Common myeloid progenitor, CD34-positive (primary cell): ENCODE data around the gene ETV6.
A peak's percentile ranks its signal among the peaks of the same experiment; 100 is the strongest.

Source experiments
- CTCF ChIA-PET: fragments of 350-600 bp; sonication (Branson Sonifier 250); formaldehyde crosslinking; loops from one replicate; lab custom pipeline; 2021; ENCODE audit warnings: antibody characterized with exemption; lab: Charles Lee
- POLR2A ChIA-PET: fragments of 350-600 bp; sonication (Branson Sonifier 250); formaldehyde crosslinking; loops from one replicate; lab custom pipeline; 2021; ENCODE audit warnings: antibody characterized with exemption; lab: Charles Lee
- DNase-seq, 3 donors: peaks; one replicate each; pipeline versions ENCODE4 v3.0.0 to v3.0.0-alpha.2; 2013
- H3K27ac ChIP-seq, 2 experiments: 1 replicate in 1 of 2; 2 replicates in 1 of 2; pipeline ENCODE4 v1.7.0; 2013; ENCODE audit warnings: inconsistent platforms in 2 of 2, low read length in 2 of 2, mild to moderate bottlenecking in 2 of 2, low read depth in 1 of 2, moderate library complexity in 1 of 2; ENCODE audit not compliant: severe bottlenecking in 2 of 2, insufficient read depth in 1 of 2, poor library complexity in 1 of 2
- H3K27me3 ChIP-seq, 5 experiments: replicated peaks in 2 of 5; 1 replicate in 3 of 5; 2 replicates in 2 of 5; pipeline versions ENCODE4 v1.6.1 to v1.7.0; 2013; ENCODE audit warnings: low read length in 4 of 5, mild to moderate bottlenecking in 2 of 5, moderate library complexity in 2 of 5, inconsistent platforms in 1 of 5; ENCODE audit not compliant: insufficient read depth in 5 of 5, control insufficient read depth in 4 of 5
- H3K36me3 ChIP-seq, 4 experiments: 1 replicate in 2 of 4; 2 replicates in 2 of 4; pipeline versions ENCODE4 v1.6.1 to v1.7.0; 2013; ENCODE audit warnings: low read length in 3 of 4, control low read depth in 1 of 4, mild to moderate bottlenecking in 1 of 4; ENCODE audit not compliant: control insufficient read depth in 4 of 4, insufficient read depth in 4 of 4
- H3K4me1 ChIP-seq, 4 experiments: 1 replicate in 3 of 4; 2 replicates in 1 of 4; pipeline versions ENCODE4 v1.6.1 to v1.7.1; 2013; ENCODE audit warnings: low read length in 3 of 4, mild to moderate bottlenecking in 3 of 4, control low read depth in 1 of 4, inconsistent platforms in 1 of 4, moderate library complexity in 1 of 4; ENCODE audit not compliant: control insufficient read depth in 4 of 4, insufficient read depth in 4 of 4; ENCODE audit errors: control extremely low read depth in 1 of 4
- H3K4me3 ChIP-seq, 7 experiments: 1 replicate in 4 of 7; 2 replicates in 3 of 7; pipeline versions ENCODE4 v1.5.1 to v1.7.0; 2013; ENCODE audit warnings: mild to moderate bottlenecking in 7 of 7, low read length in 6 of 7, moderate library complexity in 6 of 7, inconsistent platforms in 2 of 7, low read depth in 2 of 7, control low read depth in 1 of 7; ENCODE audit not compliant: insufficient read depth in 4 of 7, control insufficient read depth in 1 of 7; ENCODE audit errors: extremely low read depth in 1 of 7
- H3K9me3 ChIP-seq, 5 experiments: 1 replicate in 4 of 5; 2 replicates in 1 of 5; pipeline versions ENCODE4 v1.6.1 to v1.7.1; 2013; ENCODE audit warnings: low read length in 4 of 5, mild to moderate bottlenecking in 2 of 5, inconsistent platforms in 1 of 5, low read depth in 1 of 5, moderate library complexity in 1 of 5; ENCODE audit not compliant: control insufficient read depth in 4 of 5, insufficient read depth in 2 of 5; ENCODE audit errors: control extremely low read depth in 1 of 5
- WGBS: methylation state at CpG from one replicate; pipeline ENCODE4 v1.1.5; 2013; ENCODE audit not compliant: insufficient coverage; 5-methylcytosine and 5-hydroxymethylcytosine counted together

ETV6 gene

GRCh38 chr12:11830307-11830801 lies 180.9 kb downstream of the ETV6 start:
- Histone ChIP-seq H3K36me3 (peaks cover 28 to 82% (median 55%) of the 10 kb centered on the region in 4 experiments), H3K9me3 (no peaks in the 10 kb centered on the region), H3K27ac (peak overlapping the region in 1 of 2 experiments; percentile 43), H3K27me3 (no peaks in the 10 kb centered on the region), H3K4me3 (no peak overlapping the region), H3K4me1 (peaks cover 24 to 78% (median 46%) of the 10 kb centered on the region in 4 experiments)
- ChIA-PET POLR2A (interaction anchor here (0.6 kb wide), 2 partner anchors 7 to 74 kb away, joined by 3 to 4 read pairs; no protein-coding TSS in a partner anchor), CTCF (interaction anchor here (0.7 to 2.5 kb wide), 5 partner anchors 10 to 96 kb away, joined by 3 to 11 read pairs (median 3); no protein-coding TSS in a partner anchor)
- DNase-seq, result peak in 2 of 3 donors; percentile 73 to 75
- 97% methylated on average over 4 of the region's 5 CpGs for WGBS

DNA sequence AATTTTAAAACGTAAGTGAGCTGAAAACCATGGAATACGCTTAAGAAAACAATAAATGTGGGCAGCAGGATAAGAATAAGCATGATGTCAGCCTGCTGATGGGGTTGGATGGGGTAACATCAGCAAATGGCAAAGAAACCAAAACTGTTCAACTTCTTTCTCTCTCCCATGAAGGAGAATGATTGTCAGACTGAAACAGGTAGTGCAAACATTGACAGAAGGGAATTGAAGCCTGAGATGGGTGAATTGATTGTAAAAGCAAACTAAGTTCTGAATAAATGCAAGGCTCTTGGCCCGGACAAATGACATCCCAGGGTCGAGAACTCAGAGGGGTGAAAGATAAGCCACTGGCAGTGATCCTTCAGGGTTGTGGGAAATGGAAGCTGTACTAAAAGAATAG lies 182.6 kb downstream of the ETV6 start:
- Histone ChIP-seq H3K36me3 (peaks cover 27 to 73% (median 44%) of the 10 kb centered on the region in 4 experiments), H3K27me3 (no peaks in the 10 kb centered on the region), H3K9me3 (no peaks in the 10 kb centered on the region), H3K4me1 (peaks cover 38 to 79% (median 57%) of the 10 kb centered on the region in 4 experiments), H3K4me3 (no peak overlapping the region), H3K27ac (peak overlapping the region in 1 of 2 experiments; percentile 50)
- CTCF ChIA-PET, result interaction anchor here (0.7 to 1.6 kb wide), 6 partner anchors 9 to 202 kb away, joined by 3 to 5 read pairs (median 4); no protein-coding TSS in a partner anchor
- POLR2A ChIA-PET, result interaction anchor here (0.7 kb wide), 1 partner anchor 22 kb away, joined by 3 read pairs; no protein-coding TSS in a partner anchor
- DNase-seq, result no peak
- 99% methylated on average over 4 of the region's 4 CpGs for WGBS

DNA sequence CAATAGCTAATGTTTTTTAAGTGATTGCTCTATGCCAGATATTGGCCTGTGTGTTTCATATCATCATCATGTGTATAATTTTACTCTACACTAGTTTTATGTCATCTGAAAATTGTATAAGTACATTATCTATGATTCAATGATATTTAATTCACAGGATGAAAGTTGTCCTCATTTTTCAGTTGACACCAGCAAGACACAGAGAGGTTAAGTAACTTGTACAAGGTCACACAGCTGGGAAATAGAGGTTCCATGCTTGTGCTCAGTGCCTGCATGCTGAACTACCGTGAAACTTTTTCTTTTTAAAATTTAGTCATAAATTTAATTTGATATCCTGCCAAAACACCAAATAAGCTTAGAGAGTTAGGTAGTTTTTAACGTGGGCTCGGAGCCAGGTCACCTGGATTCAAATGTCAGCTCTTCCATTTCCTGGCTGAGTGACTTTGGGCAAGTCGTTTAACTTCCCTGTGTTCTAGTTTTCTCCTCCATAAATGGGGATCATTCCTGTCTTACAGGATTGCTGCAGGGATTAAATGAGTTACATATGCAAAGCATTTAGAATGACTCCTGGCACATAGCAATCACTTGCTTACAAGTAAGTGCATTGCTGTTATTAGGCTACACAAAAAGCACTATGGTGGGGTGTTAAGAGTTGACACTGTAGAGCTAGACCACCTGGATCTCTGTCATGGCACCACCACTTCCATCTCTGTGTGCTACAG lies 183.9 kb downstream of the ETV6 start:
- Histone ChIP-seq H3K36me3 (peaks cover 18 to 72% (median 36%) of the 10 kb centered on the region in 4 experiments), H3K27me3 (no peaks in the 10 kb centered on the region), H3K9me3 (no peaks in the 10 kb centered on the region), H3K4me3 (no peak overlapping the region), H3K4me1 (peaks cover 32 to 83% (median 61%) of the 10 kb centered on the region in 4 experiments), H3K27ac (peak overlapping the region in 1 of 2 experiments; percentile 46)
- ChIA-PET POLR2A (interaction anchor here (1.7 kb wide), 1 partner anchor 88 kb away, joined by 4 read pairs; no protein-coding TSS in a partner anchor), CTCF (interaction anchor here (0.7 to 1.6 kb wide), 11 partner anchors 9 to 252 kb away, joined by 3 to 5 read pairs (median 3); no protein-coding TSS in a partner anchor)
- no peak for DNase-seq
- WGBS, result 89% methylated on average over 3 of the region's 4 CpGs

- Histone ChIP-seq H3K36me3 (peaks cover 14 to 72% (median 31%) of the 10 kb centered on the region in 4 experiments), H3K9me3 (no peaks in the 10 kb centered on the region), H3K4me1 (peaks cover 32 to 87% (median 69%) of the 10 kb centered on the region in 4 experiments), H3K4me3 (no peak overlapping the region), H3K27me3 (no peaks in the 10 kb centered on the region), H3K27ac (peak overlapping the region; percentile 46)
- no peak for DNase-seq
- ChIA-PET POLR2A (interaction anchor here (1.7 kb wide), 1 partner anchor 89 kb away, joined by 4 read pairs; no protein-coding TSS in a partner anchor), CTCF (interaction anchor here (1.4 to 3.0 kb wide), 4 partner anchors 13 to 199 kb away, joined by 3 to 10 read pairs (median 4); no protein-coding TSS in a partner anchor)
- 33% methylated on average over 1 of the region's 4 CpGs for WGBS
These were observed 184.8 kb downstream of the ETV6 start for GRCh38 chr12:11834104-11834812.

- Histone ChIP-seq H3K36me3 (peaks cover 10 to 70% (median 29%) of the 10 kb centered on the region in 4 experiments), H3K27ac (peak overlapping the region; percentile 46), H3K9me3 (no peaks in the 10 kb centered on the region), H3K4me3 (no peak overlapping the region), H3K4me1 (peaks cover 34 to 87% (median 71%) of the 10 kb centered on the region in 4 experiments), H3K27me3 (no peaks in the 10 kb centered on the region)
- ChIA-PET CTCF (interaction anchor here (3.0 kb wide), 1 partner anchor 14 kb away, joined by 10 read pairs; no protein-coding TSS in a partner anchor), POLR2A (no interaction called here)
- DNase-seq, result no peak
- no CpG with 5 or more reads among the region's 3 CpGs for WGBS
These were observed 185.5 kb downstream of the ETV6 start for GRCh38 chr12:11834931-11835330.

- peaks cover 2 to 74% (median 31%) of the 10 kb centered on the region in 4 experiments for H3K36me3 ChIP-seq
- peak; percentile 85 to 97 (median 97) for DNase-seq
- H3K4me1 ChIP-seq, result peaks cover 34 to 95% (median 75%) of the 10 kb centered on the region in 4 experiments
- H3K9me3 ChIP-seq, result no peaks in the 10 kb centered on the region
- WGBS, result 25% methylated on average over 10 of the region's 14 CpGs
- ChIA-PET CTCF (interaction anchor here (0.9 to 3.0 kb wide), 9 partner anchors 10 to 197 kb away, joined by 3 to 10 read pairs (median 3); no protein-coding TSS in a partner anchor), POLR2A (interaction anchor here (0.6 to 1.0 kb wide), 2 partner anchors 14 to 44 kb away, joined by 3 to 4 read pairs; no protein-coding TSS in a partner anchor)
- peak overlapping the region in 4 of 7 experiments; percentile 19 to 40 (median 31) for H3K4me3 ChIP-seq
- H3K27me3 ChIP-seq, result no peaks in the 10 kb centered on the region
- peak overlapping the region; percentile 72 to 85 for H3K27ac ChIP-seq
These were observed 187.0 kb downstream of the ETV6 start for GRCh38 chr12:11836282-11837151.
